ENCODE data around the gene ADAMTSL1.

Gene ADAMTSL1

GRCh38 chr9:18896531-18897179 lies 422.7 kb downstream of the ADAMTSL1 start:
- no peak for TF ChIP-seq CTCF (IDR thresholded peaks at IDR 0.05; ENCODE audit: borderline replicate concordance, control extremely low read depth, extremely low read depth, insufficient read depth, missing control alignments)
- in situ Hi-C loops (cut with MboI; ENCODE audit: low sequenced_read_pairs, unreplicated experiment), result no loop called here
- no peak for DNase-seq (ENCODE audit: low spot score)

GRCh38 chr9:18903450-18903849 lies 429.5 kb downstream of the ADAMTSL1 start:
- in situ Hi-C loops (cut with MboI; ENCODE audit: low sequenced_read_pairs, unreplicated experiment), result no loop called here
- no peak for DNase-seq (ENCODE audit: low spot score)
- no peak for TF ChIP-seq CTCF (IDR thresholded peaks at IDR 0.05; ENCODE audit: borderline replicate concordance, control extremely low read depth, extremely low read depth, insufficient read depth, missing control alignments)

DNA sequence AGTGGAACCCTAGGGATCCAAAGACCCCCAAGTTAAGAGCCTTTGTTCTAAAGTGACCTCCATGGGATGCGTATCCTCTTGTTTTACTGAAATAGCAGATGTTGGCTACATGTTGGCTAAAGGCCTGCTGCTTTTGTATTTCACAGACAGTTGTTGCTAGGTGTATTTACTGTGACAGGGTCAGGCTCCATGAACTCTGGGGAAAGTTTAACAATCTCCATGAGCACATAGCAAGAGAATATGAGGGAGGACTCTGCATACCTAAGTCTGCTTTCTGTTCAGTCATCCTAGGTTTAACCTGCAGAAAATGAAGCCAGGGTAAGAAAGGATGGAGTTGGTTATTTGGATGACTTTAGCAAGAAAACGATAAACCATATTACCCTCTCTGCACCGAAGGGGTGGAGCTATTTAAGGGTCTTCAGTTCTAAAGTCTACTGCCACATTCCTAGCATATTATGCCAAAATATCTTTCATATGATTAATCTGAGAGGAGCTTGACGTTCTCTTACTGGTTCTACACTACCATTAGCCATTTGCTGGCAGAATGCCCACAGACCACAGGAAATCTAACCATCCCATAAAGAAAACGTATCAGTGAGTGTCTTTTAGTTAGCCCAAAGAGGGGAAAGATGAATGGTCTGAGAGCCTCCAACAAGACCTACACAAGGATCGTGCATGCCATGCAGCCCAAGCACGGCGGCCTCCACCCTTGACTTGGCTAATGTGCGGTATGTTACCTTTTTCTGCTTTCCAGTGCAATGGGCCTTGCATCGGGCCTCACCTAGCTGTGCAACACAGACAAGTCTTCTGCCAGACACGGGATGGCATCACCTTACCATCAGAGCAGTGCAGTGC lies 431.3 kb downstream of the ADAMTSL1 start:
- in situ Hi-C loops (cut with MboI; ENCODE audit: low sequenced_read_pairs, unreplicated experiment), result no loop called here
- no peak for TF ChIP-seq CTCF (IDR thresholded peaks at IDR 0.05; ENCODE audit: borderline replicate concordance, control extremely low read depth, extremely low read depth, insufficient read depth, missing control alignments)
- no peak for DNase-seq (ENCODE audit: low spot score)

DNA sequence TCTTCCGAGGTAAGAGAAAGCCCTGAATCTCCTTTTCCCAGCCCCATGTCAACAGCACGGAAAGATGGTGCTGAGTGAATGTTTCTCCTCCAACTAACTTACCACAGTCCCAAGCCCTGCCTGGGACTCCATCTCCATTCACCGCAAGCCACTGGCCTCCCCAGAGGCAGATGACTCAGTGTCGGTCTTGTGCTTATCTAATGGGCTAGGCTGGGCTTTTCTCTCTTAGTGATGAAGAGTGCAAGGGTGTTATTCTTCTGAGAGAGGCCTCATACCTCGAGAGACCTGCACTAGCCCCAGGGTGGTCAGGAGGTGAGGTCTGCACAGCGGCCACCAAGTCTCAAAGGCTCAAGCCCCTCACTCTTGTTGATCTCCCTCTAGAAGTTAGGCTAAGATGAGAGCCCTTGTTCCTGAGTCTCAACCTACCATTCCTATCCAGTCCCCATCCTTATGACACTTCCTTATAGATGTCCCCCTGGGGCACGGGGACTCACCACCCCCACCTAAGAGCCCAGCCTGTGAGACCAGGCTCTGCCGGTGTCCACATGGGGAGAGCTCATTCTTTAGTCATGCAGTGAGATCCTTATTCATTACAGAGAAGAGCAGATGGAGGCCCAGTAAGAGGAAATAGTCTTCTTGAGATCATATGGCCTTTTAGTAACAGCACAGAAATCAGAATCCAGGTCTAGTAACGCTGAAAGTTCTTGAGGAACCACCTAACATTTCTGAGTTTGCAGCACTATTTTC lies 432.1 kb downstream of the ADAMTSL1 start:
- DNase-seq (ENCODE audit: low spot score), result no peak
- no peak for TF ChIP-seq CTCF (IDR thresholded peaks at IDR 0.05; ENCODE audit: borderline replicate concordance, control extremely low read depth, extremely low read depth, insufficient read depth, missing control alignments)
- in situ Hi-C loops (cut with MboI; ENCODE audit: low sequenced_read_pairs, unreplicated experiment), result no loop called here

DNA sequence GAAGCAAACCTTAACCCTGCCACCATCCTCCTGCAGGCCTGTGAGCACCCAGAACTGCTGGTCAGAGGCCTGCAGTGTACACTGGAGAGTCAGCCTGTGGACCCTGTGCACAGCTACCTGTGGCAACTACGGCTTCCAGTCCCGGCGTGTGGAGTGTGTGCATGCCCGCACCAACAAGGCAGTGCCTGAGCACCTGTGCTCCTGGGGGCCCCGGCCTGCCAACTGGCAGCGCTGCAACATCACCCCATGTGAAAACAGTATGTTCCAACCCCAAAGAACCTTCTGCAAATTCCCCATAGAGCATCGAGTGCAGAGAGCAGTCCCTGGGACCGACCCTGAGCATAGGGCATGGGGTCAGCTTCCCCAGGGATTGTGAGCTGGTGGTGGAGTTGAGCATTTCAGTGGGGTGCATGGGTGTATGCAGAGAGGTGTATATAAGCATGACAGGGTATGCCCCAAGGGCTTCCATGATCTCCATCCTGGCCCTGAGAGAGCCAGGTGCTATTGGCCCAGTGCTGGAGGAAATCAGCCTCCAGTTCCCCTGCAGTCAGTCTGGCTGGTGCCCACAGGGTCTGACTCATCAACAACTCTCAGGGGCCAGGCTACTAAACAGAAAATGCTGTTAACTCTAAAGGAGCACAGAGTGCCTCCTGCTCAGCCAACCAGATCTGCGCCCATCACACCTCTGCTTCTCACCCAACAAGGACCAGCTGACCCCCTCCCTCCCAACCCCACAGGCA lies 432.9 kb downstream of the ADAMTSL1 start:
- no peak for DNase-seq (ENCODE audit: low spot score)
- in situ Hi-C loops (cut with MboI; ENCODE audit: low sequenced_read_pairs, unreplicated experiment), result no loop called here
- TF ChIP-seq CTCF (IDR thresholded peaks at IDR 0.05; ENCODE audit: borderline replicate concordance, control extremely low read depth, extremely low read depth, insufficient read depth, missing control alignments), result no peak
